A549 treated with CpdA at 1 μM for 4 hours (cell line): Measurements from ENCODE around the gene HSD3B2. TPM values are rescaled to one million over a fixed set of nuclear protein-coding genes. Genes with fewer than 3 reads are reported as not detected.

Experiments
- total RNA-seq: library from RNA; stranded (reverse); fragments of 200-300 nt; extraction: Qiagen RNA extraction; gene quantifications from 5 replicates; pipeline ENCODE4 v1.2.3, GENCODE V29; 2022; ENCODE audit warnings: low read depth

The HSD3B2 gene
- total RNA-seq = not detected in 5 replicates

DNA sequence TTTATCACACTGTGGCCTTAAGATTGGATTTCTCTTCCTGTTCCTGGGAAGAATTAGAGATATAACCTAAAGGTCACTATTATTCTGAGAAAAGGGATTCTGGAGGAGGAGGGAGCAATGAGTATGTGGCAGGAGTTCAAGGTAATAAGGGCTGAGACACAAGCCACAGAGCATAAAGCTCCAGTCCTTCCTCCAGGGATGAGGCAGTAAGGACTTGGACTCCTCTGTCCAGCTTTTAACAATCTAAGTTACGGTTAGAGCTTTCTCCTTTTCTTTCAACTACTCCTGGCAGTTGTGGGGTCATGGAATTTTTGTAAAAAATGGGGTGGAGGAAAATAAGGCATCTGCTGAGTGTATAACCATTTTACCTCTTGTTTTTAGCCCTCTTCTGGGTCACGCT, at the start of gene HSD3B2:
HSD3B2 (plus strand) TSS at position 201 of the 400 bp plus-strand sequence. CDS start 270 bp downstream, outside the sequence.

GRCh38 chr1:119368554-119368953, 46.4 kb upstream of the HSD3B2 start, which contains the start of gene HAO2:
TSS of gene HAO2 (plus strand) at chr1:119368785. CDS start at chr1:119381086, 12,301 bp downstream.

Other genes with a start within 250 kb of the HSD3B2 start
- not detected in 5 replicates for gene HAO2, start 46.4 kb upstream of the HSD3B2 start, total RNA-seq
- not detected in 5 replicates for gene HSD3B1, start 92.1 kb downstream of the HSD3B2 start, total RNA-seq
- 1.6 to 2.1 TPM (median 1.8 TPM) in 5 replicates for gene ZNF697, start 233.1 kb downstream of the HSD3B2 start, total RNA-seq